ENCODE measurements around the gene EVC. TPM values are rescaled to one million over a fixed set of nuclear protein-coding genes. Genes with fewer than 3 reads are reported as not detected.

Gene EVC
- total RNA-seq, 1 donor from 2014 or later = 2.4 TPM

Other genes starting within 250 kb of the EVC start
- 2.0 TPM for gene EVC2, start 2.6 kb upstream of the EVC start, total RNA-seq
- 624 TPM for gene CRMP1, start 181.9 kb downstream of the EVC start, total RNA-seq